ENCODE measurements around the gene DNAAF1.
A peak's percentile ranks its signal among the peaks of the same experiment; 100 is the strongest.

DNAAF1 gene

GRCh38 chr16:84161037-84161436 is 15.9 kb downstream of the DNAAF1 start:
- DNase-seq (ENCODE audit: low read depth, low spot score) = no peak

- DNase-seq (ENCODE audit: low read depth, low spot score) = no peak
Measured at GRCh38 chr16:84161801-84162200, 16.7 kb downstream of the DNAAF1 start.

- DNase-seq (ENCODE audit: low read depth, low spot score) = no peak
Measured at GRCh38 chr16:84165746-84166145, 20.6 kb downstream of the DNAAF1 start.

- no peak for DNase-seq (ENCODE audit: low read depth, low spot score)
Measured at GRCh38 chr16:84166796-84167695, 21.9 kb downstream of the DNAAF1 start.

- no peak for DNase-seq (ENCODE audit: low read depth, low spot score)
Measured at GRCh38 chr16:84169765-84170310, 24.7 kb downstream of the DNAAF1 start.

- DNase-seq (ENCODE audit: low read depth, low spot score) = no peak
Measured at GRCh38 chr16:84174396-84174795, 29.3 kb downstream of the DNAAF1 start.

GRCh38 chr16:84175350-84176081 is 30.4 kb downstream of the DNAAF1 start:
- DNase-seq (ENCODE audit: low read depth, low spot score) = peak; percentile 79

GRCh38 chr16:84176192-84177053 is 31.3 kb downstream of the DNAAF1 start:
- no peak for DNase-seq (ENCODE audit: low read depth, low spot score)

- DNase-seq (ENCODE audit: low read depth, low spot score) = peak; percentile 47
Measured at GRCh38 chr16:84177741-84178073, 32.6 kb downstream of the DNAAF1 start.

- DNase-seq (ENCODE audit: low read depth, low spot score) = no peak
Measured at GRCh38 chr16:84178146-84178765, 33.1 kb downstream of the DNAAF1 start.

GRCh38 chr16:84178892-84179611 is 33.9 kb downstream of the DNAAF1 start:
- DNase-seq (ENCODE audit: low read depth, low spot score) = no peak

- DNase-seq (ENCODE audit: low read depth, low spot score) = no peak
Measured at GRCh38 chr16:84179612-84180320, 34.7 kb downstream of the DNAAF1 start.

GRCh38 chr16:84180519-84181140 is 35.5 kb downstream of the DNAAF1 start:
- no peak for DNase-seq (ENCODE audit: low read depth, low spot score)

- DNase-seq (ENCODE audit: low read depth, low spot score) = no peak
Measured at GRCh38 chr16:84181144-84181915, 36.2 kb downstream of the DNAAF1 start.

- DNase-seq (ENCODE audit: low read depth, low spot score) = no peak
Measured at GRCh38 chr16:84182104-84182503, 37.0 kb downstream of the DNAAF1 start.

GRCh38 chr16:84182680-84183571 is 37.8 kb downstream of the DNAAF1 start:
- no peak for DNase-seq (ENCODE audit: low read depth, low spot score)

- DNase-seq (ENCODE audit: low read depth, low spot score) = no peak
Measured at GRCh38 chr16:84183572-84183875, 38.4 kb downstream of the DNAAF1 start.
